Uterus (tissue), 2 donors: Measurements from ENCODE around the gene DPY30.

Experiments
- CTCF ChIP-seq, 4 experiments: fragments of 200-600 bp in 2 of 4; fragments of 450-650 bp in 2 of 4; sonication (generic) in 2 of 4; IDR thresholded peaks; one replicate each; pipeline ENCODE4 v1.5.1; 2016 to 2019; ENCODE audit warnings: antibody characterized with exemption in 4 of 4, mild to moderate bottlenecking in 2 of 4, moderate library complexity in 1 of 4
- POLR2A ChIP-seq, 2 donors: fragments of 450-650 bp; IDR thresholded peaks; one replicate each; pipeline ENCODE4 v1.6.1; 2016; ENCODE audit warnings: antibody characterized with exemption in 2 of 2, mild to moderate bottlenecking in 1 of 2, moderate library complexity in 1 of 2

- TF ChIP-seq POLR2A (IDR thresholded peaks at IDR 0.05) (no peak), CTCF (IDR thresholded peaks at IDR 0.05) (no peak)
Measured at GRCh38 chr2:32002406-32002805, 37.2 kb downstream of the DPY30 start.
